Measurements from ENCODE around the gene C17orf113.
"Not testable (repeated sequence)": the region's sequence is repeated elsewhere in the genome, so short reads cannot be mapped to it uniquely, and the experiment has no call there.

C17orf113 gene

DNA sequence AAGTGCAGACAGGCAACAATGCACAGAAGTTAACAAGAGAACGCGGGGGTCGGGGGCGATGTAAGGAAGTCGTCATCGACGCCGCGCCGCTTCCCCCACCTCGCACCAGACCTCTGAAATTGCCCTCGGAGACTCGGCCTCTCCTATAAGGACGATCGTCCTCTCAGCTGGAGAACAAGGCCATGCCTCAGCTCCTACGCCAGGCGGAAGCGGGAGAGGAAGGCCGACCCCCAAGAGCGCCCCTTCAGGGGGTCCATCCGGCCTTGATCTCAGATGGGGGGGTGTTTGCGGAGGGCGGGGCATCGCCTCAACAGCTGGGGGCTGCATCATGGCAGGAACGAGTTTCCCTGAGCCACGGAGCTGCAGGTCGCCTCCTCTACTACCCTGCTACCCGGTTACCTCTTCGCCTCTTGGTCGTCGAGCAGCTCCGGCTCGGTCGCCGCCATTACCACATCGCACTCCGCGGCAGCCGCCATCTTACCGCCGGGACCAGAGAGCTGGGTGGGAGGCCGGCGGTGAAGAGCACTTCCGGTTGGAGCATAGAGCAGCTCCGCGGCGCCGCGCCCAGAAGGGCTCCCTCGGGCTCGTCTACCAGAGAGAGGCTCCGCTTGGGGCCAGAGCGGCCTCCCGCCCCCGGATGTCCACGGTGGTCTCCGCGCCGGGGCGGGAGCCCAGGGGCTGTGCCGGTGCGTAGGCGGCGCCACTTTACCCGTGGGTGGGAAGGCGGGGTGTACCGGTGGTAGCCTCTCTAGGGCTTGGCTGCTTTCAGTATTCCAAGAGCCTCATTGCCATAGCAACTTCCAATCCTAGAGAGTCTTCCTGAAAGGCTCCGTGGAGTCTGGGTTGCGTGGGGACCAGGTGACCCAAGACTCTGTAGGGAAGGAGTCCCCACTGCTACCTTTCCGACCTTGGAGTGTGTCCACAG is 33.2 kb downstream of the C17orf113 start, which contains the start of gene DNAJC7:
Gene DNAJC7, minus strand, starts transcription at position 499 of the 925 bp plus-strand sequence. Its CDS starts 23 bp downstream, at position 476.
- DNase-seq (ENCODE audit: low read depth in 2 of 3, low spot score in 2 of 3): peak; percentile 77 to 85 (median 80)

DNA sequence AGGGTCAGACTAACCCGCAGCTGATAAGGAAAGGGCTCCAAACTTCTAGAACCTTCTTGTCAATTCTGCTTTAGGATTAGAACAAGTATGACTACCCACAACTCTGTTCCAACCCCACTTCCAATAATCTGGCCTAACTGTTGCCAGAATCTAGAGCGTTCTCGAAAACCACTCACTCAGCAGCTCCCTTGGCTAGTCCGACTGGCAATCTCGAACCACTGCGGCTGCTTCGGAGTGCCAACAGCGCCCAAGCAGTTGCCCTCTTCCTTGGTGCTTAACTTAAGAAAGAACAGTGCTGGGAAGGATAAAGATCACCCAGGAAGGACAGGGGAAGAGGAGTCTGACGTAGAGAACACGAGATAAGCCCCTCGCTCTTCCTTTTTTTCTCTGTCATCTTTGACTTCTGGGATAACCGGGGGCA is 34.0 kb downstream of the C17orf113 start:
- DNase-seq (ENCODE audit: low read depth in 2 of 3, low spot score in 2 of 3): no peak

DNA sequence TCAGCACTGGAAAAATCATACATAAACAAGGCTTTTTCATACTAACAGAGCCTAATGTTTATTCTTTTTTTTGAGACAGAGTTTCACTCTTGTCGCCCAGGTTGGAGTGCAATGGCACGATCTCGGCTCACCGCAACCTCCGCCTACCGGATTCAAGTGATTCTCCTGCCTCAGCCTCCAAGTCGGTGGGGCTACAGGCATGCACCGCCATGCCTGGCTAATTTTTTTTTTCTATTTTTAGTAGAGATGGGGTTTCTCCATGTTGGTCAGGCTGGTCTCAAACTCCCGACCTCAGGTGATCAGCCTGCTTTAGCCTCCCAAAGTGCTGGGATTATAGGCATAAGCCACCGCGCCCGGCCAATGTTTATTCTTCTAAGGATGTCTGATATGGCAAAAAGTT is 36.7 kb downstream of the C17orf113 start:
- DNase-seq (ENCODE audit: low read depth in 2 of 3, low spot score in 2 of 3): not testable (repeated sequence)

DNA sequence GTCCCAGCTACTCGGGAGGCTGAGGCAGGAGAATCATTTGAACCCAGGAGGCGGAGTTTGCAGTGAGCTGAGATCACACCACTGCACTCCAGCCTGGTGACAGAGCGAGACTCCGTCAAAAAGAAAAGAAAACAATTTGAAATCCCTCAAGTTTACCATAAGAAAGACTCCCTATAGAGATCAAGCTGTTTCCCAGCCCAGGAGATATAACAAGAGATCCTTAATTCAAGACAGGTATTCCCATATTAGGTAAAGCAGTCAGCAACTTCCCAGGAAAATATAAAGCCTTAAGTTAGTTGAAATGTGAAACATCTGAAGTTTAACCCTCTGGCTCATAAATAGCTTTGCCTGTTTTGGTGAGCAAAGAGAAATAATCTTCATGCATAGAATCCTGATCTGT is 38.0 kb downstream of the C17orf113 start:
- DNase-seq (ENCODE audit: low read depth in 2 of 3, low spot score in 2 of 3): not testable (repeated sequence)

DNA sequence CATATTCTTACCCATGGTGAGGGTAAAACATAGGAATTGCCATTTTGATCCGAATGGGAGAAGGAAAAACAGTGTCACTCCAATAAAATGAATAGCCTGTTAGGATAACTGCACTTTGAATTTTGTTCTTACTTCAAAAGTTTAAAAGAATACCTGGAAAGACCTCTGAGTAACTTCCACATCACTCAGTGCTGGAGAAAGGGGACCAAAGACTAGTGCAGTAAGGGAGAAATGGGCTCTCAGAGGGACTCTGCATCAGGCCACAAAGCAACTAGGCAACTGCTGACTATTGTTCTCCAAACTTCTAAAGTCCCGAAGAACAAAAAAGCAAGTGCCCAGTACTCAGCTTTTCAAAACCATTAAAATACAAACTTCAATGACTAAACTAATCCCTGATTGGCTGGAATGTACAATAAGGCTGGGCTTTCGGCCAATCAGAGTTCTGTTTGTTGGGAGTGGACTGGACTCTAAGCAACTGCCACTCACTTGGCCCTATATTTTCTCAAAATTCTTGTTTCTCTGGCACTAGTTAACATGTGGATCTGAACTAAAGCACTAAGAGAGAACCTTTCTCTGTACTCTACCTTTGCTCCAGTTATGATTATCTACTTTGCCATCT is 39.4 kb downstream of the C17orf113 start:
- DNase-seq (ENCODE audit: low read depth in 2 of 3, low spot score in 2 of 3): no peak

DNA sequence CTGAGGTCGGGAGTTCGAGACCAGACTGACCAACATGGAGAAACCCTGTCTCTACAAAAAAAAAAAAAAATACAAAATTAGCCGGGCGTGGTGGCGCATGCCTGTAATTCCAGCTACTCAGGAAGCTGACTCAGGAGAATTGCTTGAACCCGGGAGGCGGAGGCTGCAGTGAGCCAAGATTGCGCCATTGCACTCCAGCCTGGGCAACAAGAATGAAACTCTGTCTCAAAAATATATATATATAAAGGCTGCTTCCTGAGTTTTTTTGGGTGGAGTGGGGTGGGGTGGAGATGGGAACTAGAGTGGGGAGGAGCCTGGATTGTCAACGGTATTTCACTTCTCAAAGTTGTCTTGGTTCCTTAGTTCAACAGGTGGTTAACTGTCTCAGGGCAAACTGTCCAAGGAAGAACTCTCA is 40.1 kb downstream of the C17orf113 start:
- not testable (repeated sequence) for DNase-seq (ENCODE audit: low read depth in 2 of 3, low spot score in 2 of 3)

DNA sequence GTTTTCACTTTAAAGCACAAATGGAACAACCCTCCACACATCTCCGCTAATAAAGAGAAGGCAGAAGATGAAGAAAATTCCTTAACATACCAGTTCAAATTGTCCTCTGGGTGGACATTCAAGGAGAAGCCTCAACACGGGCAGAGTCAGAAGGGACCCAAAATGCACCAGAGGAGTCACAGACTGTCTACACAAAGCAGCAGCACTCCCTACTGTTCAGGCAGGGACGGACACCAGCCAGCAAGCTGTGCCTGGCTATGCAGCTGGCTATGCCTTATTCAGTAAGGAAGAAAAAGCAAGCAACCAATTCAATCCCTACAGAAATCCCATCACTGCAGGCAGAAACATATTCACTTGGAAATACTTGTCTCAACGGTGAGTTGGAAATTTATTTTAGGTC is 41.2 kb downstream of the C17orf113 start:
- no peak for DNase-seq (ENCODE audit: low read depth in 2 of 3, low spot score in 2 of 3)

DNA sequence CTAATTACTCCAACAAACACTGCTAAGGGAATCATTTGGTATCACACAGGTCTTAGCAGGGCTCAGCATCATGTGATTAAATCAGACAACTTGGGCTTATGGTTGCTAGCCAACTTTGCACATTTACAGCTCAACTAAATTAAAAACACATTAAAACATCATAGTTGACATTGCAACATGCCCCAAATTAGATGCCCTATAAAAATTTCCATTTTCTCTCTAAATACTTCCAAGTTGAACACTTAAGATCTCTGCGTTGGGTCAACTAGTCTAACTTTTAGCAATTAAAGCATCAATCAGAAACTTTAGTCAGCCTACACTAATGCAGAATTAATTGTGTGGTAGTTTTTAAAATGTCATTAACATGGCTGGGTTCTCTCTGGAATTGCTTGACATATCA is 45.2 kb downstream of the C17orf113 start:
- DNase-seq (ENCODE audit: low read depth in 2 of 3, low spot score in 2 of 3): no peak

DNA sequence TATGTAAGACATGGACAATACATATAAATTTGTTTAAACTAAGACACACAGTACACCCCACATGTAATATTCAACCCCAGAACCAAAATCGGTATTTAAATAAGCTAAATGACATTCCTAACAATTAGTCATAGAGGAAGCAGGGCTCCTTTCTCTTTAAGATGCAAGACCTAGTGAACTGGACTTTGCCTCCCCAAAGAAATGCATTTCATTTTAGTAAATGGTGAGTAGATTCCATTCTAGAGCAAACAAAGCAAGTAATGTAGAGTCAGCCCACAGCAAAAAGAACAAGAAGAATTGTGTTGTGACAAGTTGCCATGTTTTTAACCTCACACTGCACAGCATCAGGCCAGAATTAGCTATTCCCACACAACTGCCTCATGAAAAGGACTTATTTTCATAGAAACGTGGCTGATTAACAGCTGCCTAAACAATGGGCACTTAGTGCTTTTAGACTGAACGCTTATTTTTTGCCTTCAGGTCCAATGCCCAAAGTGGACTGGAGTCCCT is 47.6 kb downstream of the C17orf113 start:
- no peak for DNase-seq (ENCODE audit: low read depth in 2 of 3, low spot score in 2 of 3)

DNA sequence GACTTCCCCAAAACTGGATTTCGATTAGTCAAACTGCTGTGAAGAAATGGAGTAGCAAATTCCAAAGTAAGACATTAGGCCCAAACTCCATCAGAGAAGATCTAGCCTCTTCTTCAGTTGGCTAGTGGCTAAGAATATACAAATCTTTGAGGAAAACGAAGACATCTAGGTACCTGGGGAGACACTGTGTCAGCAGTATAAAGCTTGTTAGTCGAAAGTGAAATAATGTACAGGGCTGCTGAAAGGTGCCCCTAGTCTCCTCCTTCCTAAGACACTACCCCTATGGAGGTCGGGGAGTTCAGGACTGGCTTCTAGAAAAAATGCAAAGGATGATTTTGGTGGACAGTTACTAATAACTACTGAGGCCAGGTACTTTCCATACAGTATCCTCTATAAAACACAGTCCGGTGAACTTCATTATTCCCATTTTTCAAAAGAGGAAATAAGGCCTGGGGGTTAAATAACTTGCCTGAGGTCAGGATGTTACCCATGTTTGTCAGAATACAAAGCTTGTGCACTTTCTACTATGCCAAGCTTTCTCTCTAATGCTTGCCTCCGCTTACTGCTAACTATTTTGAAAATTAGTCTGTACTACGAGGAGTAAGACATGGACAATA is 48.1 kb downstream of the C17orf113 start:
- DNase-seq (ENCODE audit: low read depth in 2 of 3, low spot score in 2 of 3): no peak

DNA sequence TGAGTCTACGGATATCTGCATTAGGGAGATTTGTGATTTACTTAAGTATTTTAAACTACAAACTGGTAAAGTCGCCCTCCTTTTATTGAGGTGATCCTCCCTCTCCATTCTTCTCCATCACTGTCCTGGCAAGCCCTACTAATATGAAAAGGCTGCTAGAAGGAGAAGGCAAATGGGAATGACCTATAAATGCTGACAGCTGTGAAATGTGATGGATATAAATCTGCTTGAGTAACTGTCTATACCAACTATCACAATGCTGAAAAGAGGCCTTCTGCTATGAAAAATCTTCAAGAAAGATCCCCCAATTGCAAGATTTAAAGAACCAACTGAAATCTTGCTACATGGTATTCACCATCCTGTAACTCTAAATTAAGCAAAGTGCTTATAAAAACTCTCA is 48.7 kb downstream of the C17orf113 start:
- no peak for DNase-seq (ENCODE audit: low read depth in 2 of 3, low spot score in 2 of 3)

DNA sequence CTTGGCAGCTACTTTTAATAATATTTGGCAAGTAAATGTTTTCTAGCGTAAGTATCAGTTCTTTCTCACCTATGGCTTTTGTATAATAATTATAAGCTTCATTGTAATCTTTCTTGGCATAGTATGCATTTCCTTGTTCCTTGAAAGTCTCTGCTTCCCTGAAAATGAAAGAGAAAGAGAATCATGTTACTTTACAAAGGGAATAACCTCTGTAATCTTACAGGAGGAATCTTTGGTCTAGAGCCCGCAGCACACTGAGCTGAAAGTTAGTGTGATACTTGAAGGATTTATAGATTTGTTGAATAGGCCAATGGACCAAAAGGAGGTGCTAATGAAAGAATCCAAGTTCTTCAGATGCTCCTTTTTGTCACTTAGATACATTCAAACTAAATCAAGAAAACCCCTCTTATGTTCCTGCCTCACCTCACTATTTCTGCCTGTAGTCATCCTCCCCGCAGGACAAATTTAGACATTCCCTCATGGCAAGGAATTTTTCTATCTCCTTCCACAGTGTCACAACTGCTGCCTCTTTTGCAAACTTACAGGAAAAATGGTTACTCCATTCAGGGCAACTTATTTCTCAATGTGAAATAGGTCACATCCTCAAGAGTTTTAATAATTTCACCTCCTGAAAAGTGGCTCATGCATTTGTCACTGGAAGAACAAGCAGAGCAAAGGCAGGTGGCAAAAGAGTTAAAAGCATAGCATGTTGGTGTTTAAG is 49.8 kb downstream of the C17orf113 start:
- DNase-seq (ENCODE audit: low read depth in 2 of 3, low spot score in 2 of 3): no peak

DNA sequence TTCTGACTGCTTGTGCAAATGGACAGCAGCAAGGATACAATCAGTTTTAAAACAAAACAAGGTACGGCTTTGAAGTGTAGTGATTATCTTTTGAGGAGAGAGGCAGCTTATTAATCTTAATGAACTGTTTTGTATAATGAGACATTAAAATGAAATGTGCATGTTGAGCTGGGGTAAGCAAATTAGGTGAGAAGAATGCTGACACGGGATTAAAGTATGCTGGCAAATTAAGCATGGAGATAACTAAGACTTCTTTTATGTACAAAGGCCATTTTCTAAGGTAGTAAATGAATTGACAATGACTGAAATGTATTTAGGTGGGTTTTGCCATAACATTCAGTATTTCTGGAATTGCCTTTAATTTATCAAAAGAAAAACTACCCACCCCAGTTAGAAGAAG is 51.9 kb downstream of the C17orf113 start:
- DNase-seq (ENCODE audit: low read depth in 2 of 3, low spot score in 2 of 3): no peak

DNA sequence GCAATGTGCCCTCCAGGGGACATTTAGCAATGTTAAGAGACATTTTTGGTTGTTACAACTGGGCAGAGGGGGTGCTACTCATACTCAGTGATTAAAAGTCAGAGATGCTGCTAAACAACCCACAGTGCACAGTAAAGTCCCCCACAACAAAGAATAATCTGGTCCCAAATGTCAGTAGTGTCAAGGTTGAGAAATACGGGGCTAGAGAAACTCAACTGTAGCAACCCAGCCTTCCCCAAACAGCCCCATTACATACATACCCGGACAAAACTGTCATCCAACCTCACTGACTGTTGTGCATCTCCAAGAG is 53.6 kb downstream of the C17orf113 start:
- no peak for DNase-seq (ENCODE audit: low read depth in 2 of 3, low spot score in 2 of 3)

DNA sequence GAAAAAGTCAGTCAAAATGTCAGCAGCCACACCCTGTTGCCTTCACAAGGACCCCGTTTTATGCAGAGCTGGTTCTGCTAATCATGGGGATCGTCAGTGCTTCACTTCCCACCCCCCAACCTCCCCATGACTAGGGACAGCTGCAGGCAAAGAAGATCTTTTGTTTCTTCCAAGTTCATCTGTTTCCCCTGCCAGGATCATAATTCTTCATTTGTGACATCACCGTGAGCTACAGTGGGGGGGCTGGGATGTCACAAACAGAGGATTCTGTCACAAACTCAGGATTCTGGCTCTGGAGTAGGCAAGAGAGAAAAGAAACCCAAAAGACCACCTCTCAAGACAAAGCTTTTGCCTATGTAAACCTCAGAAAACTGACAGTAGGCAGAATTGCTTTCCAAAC is 57.8 kb downstream of the C17orf113 start:
- DNase-seq (ENCODE audit: low read depth in 2 of 3, low spot score in 2 of 3): no peak

DNA sequence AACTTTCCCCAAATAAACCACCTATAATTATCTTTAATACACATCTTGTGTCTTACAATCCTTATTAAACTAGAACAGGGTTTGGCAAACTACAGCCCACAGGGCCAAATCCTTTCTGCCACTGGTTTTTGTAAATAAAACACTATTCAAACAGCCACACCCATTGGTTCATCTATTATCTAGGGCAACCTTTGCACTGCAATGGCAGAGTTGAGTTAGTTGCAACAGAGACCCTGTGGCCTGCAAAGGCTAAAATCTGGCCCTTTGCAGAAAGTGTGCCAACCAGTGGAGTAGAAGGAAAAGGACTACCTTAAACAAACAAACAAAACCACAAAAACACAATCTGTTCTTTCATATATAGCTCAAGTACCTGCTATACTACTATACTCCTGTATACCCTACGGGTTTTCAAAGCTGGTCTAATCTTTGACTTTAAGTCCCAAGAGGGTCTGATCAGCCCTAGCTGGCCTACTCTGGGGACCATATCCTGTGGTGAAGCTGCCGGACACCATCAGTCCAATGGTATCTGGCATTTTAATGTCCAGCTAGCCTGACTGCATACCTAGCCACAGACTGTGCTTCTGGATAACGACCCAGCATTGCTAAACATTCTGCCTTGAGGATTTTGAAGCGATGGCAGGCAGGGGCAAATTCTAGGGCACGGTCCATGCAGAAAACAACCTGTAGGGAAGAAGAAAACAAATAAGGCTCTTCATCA is 60.5 kb downstream of the C17orf113 start:
- no peak for DNase-seq (ENCODE audit: low read depth in 2 of 3, low spot score in 2 of 3)

DNA sequence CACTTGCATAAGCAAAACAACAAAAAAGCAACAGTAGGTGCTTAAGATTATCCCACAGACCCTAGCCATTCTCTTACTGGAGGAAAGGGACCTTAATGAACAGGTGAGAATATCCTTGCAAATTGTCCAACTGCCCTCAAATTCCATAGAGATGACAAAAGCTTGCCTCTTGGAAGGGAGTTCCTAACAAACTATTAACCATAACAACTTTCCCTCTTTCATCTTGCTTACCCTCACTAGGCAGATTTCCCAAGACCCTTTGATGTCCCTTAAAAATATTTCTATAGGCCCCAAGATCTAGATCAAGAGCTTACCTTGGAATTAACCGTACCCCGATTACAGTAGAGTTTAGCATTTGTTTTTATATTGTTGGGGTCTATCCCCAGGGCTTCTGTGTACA is 62.0 kb downstream of the C17orf113 start:
- no peak for DNase-seq (ENCODE audit: low read depth in 2 of 3, low spot score in 2 of 3)

Measured in activated CD8-positive, alpha-beta memory T cell treated with anti-CD3 and anti-CD28 coated beads for 48 hours (primary cell).